HG03469 (cell line): ENCODE results near the gene ZNF75A.

Experiments used
- ATAC-seq: cut with Tn5 transposase; IDR thresholded peaks from one replicate; pipeline ENCODE4 v1.9.1; 2021; ENCODE audit warnings: mild to moderate bottlenecking, moderate library complexity, moderate number of reproducible peaks; ENCODE audit not compliant: unreplicated experiment

The ZNF75A gene

GRCh38 chr16:3364774-3365427, 59.6 kb downstream of the ZNF75A start:
- ATAC-seq, result no peak
